Measurements from ENCODE around the gene RPGRIP1.

GRCh38 chr14:21275261-21275858 lies 4.5 kb upstream of the RPGRIP1 start:
- TF ChIP-seq POLR2A (IDR thresholded peaks at IDR 0.05) = no peak
- TF ChIP-seq CTCF (IDR thresholded peaks at IDR 0.05) = no peak

Data from uterus (tissue), 2 donors.